Measurements from ENCODE around the gene ADGRV1. TPM values are rescaled to one million over a fixed set of nuclear protein-coding genes. Genes with fewer than 3 reads are reported as not detected.
"Not testable (repeated sequence)": the region's sequence is repeated elsewhere in the genome, so short reads cannot be mapped to it uniquely, and the experiment has no call there.

ADGRV1 gene
- total RNA-seq, 4 donors from 2014 or later: 2.5 to 7.5 (median 4.5) TPM

DNA sequence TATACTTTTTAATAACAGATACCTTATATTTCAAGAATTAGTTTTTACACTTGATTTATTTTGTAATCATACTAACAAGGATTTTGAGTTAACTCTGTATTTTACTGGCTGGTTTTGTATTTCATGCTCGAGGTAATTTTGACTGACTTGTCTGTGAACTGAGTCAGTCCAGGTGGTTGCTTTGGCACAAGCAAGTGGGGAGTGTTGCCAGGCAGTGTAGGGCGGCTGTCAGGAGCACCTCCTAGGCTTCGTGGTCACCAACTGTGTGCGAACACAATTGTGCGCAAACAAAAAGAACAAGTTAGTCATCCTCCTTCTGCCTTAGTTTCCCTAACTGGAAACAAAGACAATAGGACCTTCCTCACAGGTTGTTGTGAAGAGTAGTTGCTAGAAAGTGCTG is 286.3 kb downstream of the ADGRV1 start:
- no peak overlapping the region for H3K27ac ChIP-seq
- H3K27me3 ChIP-seq: no peaks in the 10 kb centered on the region

DNA sequence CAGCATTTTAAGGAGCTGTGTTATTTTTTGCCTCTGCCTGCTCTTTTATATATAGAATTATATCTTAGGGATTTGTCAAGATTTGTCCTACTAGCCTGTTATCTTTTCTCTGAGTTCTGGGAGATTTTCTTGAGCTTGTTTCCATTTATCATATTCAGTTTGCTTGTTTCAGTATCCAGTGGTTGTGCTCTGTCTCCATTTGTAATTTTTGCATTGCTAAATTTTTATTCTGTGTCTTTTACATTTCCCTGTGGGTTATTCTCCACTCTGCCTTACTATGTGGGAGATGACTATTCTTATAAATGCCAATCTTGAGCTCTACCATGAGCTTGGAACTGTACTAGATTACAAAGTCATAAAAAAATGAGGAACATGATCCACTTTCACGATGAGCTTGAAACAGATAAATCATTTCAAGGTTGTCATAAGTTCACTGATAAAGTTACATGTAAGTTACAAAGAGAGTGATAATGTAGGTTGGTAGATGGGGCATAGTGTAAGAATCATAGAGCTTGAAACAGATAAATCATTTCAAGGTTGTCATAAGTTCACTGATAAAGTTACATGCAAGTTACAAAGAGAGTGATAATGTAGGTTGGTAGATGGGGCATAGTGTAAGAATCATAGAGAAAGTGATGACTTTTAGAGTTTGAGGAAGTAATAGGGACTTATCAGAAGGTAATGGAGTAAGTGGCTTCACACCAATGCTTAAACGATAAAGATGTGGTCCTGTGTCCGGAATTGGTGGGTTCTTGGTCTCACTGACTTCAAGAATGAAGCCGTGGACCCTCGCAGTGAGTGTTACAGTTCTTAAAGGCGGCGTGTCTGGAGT is 287.3 kb downstream of the ADGRV1 start:
- TF ChIP-seq EP300 (IDR thresholded peaks at IDR 0.05) (no peak), POLR2AphosphoS5 (IDR thresholded peaks at IDR 0.05) (no peak), POLR2A (IDR thresholded peaks at IDR 0.05) (no peak)
- TF ChIP-seq, protein P1, sequence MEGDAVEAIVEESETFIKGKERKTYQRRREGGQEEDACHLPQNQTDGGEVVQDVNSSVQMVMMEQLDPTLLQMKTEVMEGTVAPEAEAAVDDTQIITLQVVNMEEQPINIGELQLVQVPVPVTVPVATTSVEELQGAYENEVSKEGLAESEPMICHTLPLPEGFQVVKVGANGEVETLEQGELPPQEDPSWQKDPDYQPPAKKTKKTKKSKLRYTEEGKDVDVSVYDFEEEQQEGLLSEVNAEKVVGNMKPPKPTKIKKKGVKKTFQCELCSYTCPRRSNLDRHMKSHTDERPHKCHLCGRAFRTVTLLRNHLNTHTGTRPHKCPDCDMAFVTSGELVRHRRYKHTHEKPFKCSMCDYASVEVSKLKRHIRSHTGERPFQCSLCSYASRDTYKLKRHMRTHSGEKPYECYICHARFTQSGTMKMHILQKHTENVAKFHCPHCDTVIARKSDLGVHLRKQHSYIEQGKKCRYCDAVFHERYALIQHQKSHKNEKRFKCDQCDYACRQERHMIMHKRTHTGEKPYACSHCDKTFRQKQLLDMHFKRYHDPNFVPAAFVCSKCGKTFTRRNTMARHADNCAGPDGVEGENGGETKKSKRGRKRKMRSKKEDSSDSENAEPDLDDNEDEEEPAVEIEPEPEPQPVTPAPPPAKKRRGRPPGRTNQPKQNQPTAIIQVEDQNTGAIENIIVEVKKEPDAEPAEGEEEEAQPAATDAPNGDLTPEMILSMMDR (IDR thresholded peaks at IDR 0.05): no peak
- no peak for DNase-seq (ENCODE audit: low spot score in 2 of 2)

More for the DNA sequence above, 286.3 kb downstream of the ADGRV1 start:
- TF ChIP-seq, protein P1 (IDR thresholded peaks at IDR 0.05): no peak
- TF ChIP-seq POLR2AphosphoS5 (IDR thresholded peaks at IDR 0.05) (no peak), POLR2A (IDR thresholded peaks at IDR 0.05) (no peak), EP300 (IDR thresholded peaks at IDR 0.05) (no peak)
- H3K9me3 ChIP-seq: no peaks in the 10 kb centered on the region
- 43% methylated on average over 5 of the region's 5 CpGs for WGBS
- no peaks in the 10 kb centered on the region for H3K4me1 ChIP-seq
- no peak overlapping the region for H3K4me3 ChIP-seq
- DNase-seq (ENCODE audit: low spot score in 2 of 2): no peak
- no peaks in the 10 kb centered on the region for H3K36me3 ChIP-seq

DNA sequence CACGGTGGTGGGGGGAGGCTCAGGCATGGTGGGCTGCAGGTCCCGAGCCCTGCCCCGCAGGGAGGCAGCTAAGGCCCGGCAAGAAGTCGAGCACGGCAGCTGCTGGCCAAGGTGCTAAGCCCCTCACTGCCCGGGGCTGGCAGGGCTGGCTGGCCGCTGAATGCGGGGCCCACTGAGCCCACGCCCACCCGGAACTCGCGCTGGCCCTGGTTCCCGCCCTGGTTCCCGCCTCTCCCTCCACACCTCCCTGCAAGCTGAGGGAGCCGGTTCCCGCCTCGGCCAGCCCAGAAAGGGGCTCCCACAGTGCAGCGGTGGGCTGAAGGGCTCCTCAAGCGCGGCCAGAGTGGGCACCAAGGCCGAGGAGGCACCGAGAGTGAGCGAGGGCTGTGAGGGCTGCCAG is 289.0 kb downstream of the ADGRV1 start:
- H3K27me3 ChIP-seq; DNase-seq (ENCODE audit: low spot score in 2 of 2); H3K27ac ChIP-seq; H3K4me1 ChIP-seq; H3K36me3 ChIP-seq; H3K4me3 ChIP-seq; H3K9me3 ChIP-seq: not testable (repeated sequence)
- whole genome bisulfite sequencing: 94% methylated on average over 12 of the region's 24 CpGs

More for the DNA sequence above, 287.3 kb downstream of the ADGRV1 start:
- Histone ChIP-seq H3K27ac (no peak overlapping the region), H3K27me3 (no peaks in the 10 kb centered on the region), H3K36me3 (no peaks in the 10 kb centered on the region), H3K4me1 (no peaks in the 10 kb centered on the region), H3K9me3 (no peaks in the 10 kb centered on the region), H3K4me3 (no peak overlapping the region)
- 78% methylated on average over 7 of the region's 7 CpGs for WGBS

DNA sequence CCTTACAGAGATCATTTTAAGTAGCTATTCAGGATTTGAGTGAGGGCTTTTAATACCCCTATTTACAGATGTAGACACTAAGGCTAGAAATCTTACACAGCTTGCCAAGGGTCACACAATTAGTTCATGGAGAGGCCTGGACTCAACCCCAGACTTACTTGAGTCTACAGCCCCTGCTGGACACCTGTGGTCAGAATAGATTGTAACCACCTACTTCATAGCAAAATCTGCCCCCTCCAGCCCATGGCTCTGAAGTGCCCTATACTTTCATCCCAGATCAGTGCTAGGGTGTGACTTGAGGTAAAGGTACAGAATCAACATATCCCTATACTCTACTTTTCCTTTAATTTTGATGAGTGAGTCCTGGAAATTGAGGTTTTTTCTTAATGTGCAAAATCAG is 291.3 kb downstream of the ADGRV1 start:
- no peak overlapping the region for H3K4me3 ChIP-seq
- H3K9me3 ChIP-seq: no peaks in the 10 kb centered on the region
- no peaks in the 10 kb centered on the region for H3K4me1 ChIP-seq
- no peaks in the 10 kb centered on the region for H3K36me3 ChIP-seq
- no peaks in the 10 kb centered on the region for H3K27me3 ChIP-seq
- TF ChIP-seq POLR2AphosphoS5 (IDR thresholded peaks at IDR 0.05) (no peak), POLR2A (IDR thresholded peaks at IDR 0.05) (no peak), EP300 (IDR thresholded peaks at IDR 0.05) (no peak)
- TF ChIP-seq, protein P1 (IDR thresholded peaks at IDR 0.05): no peak
- no peak overlapping the region for H3K27ac ChIP-seq
- no peak for DNase-seq (ENCODE audit: low spot score in 2 of 2)

DNA sequence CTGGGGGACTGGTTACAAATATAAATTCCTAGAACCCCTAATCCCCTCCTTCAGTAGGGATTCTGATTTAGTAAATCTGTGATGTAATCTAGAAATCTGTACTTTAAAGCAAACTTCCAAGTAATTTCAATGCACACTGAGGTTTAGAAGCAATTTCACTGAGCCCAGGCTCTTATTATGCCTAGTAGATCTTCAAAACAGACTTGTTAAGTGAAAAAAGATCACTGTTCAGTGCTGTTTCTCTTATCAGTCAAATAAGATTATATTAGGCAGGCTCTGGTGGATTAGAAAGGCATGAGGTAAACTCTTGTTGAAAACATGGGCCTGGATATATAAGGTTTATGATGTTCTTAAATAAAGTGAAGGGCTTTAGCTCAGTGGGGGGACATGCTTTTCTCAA is 293.9 kb downstream of the ADGRV1 start:
- H3K4me3 ChIP-seq: no peak overlapping the region
- H3K27me3 ChIP-seq: no peaks in the 10 kb centered on the region
- DNase-seq (ENCODE audit: low spot score in 2 of 2): no peak
- H3K27ac ChIP-seq: no peak overlapping the region
- TF ChIP-seq POLR2A (IDR thresholded peaks at IDR 0.05): no peak
- no peak for TF ChIP-seq POLR2AphosphoS5 (IDR thresholded peaks at IDR 0.05)
- TF ChIP-seq, protein P1 (IDR thresholded peaks at IDR 0.05): no peak
- TF ChIP-seq EP300 (IDR thresholded peaks at IDR 0.05): no peak
- H3K36me3 ChIP-seq: no peaks in the 10 kb centered on the region
- H3K9me3 ChIP-seq: no peaks in the 10 kb centered on the region
- H3K4me1 ChIP-seq: no peaks in the 10 kb centered on the region
